ENCODE measurements around the gene PAIP2B. TPM values are rescaled to one million over a fixed set of nuclear protein-coding genes. Genes with fewer than 3 reads are reported as not detected.

Gene PAIP2B
- total and polyA plus RNA-seq, 2 of the 13 experiments (the other 11 are each of a cell fraction or from before 2014, with no cell fraction given) = 0.16 to 0.29 TPM

DNA sequence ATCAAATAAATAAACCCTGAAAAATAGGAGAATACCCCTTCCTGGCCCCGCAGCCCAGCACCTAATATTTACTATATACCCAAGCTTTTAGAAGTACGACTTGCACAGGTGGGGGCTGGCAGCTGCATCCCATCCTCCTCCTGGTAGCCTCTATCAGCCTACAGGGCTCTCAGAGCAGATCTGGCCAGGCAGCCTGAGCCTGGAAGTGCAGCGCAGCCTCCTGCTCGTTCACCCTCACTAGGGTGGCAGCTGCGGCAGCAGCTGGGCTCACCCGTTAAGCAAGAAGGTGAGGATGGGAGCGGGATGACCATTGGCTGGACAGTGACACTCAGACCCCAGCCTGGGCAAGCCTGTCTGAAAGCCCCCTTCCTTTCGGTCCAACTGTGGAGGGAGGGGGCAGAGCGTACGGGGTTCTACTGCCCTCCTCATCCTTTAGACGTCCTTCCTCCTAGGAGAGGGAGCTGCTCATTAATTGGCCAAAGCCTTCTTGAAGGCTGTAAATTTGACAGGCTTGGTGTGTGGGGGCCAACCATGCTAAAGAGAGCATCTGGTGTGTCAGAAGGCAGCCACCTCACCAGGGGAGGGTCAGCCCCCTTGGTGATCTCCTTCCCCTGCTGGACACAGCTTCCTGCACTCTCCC, 73.2 kb downstream of the PAIP2B start:
- Histone ChIP-seq H3K4me3 (replicated peaks in 1 of 3; ENCODE audit: insufficient read depth in 1 of 3, low read depth in 2 of 3, low read length in 3 of 3) (no peak overlapping the region), H3K9me3 (ENCODE audit: low read length) (no peaks in the 10 kb centered on the region), H4K20me1 (ENCODE audit: insufficient read depth, low read length) (peaks cover 4% of the 10 kb centered on the region; the same call in 1 of the 2 replicates), H3K27me3 (ENCODE audit: control insufficient read depth in 1 of 2, insufficient read depth in 2 of 2, low read length in 2 of 2) (peaks cover 0 to 22% of the 10 kb centered on the region in 2 experiments; a peak in 3 of 5 replicates), H3K79me2 (ENCODE audit: insufficient read depth, low read length) (no peaks in the 10 kb centered on the region), H3K4me2 (ENCODE audit: low read depth, low read length) (no peak overlapping the region), H3K36me3 (replicated peaks in 1 of 2; ENCODE audit: control insufficient read depth in 1 of 2, insufficient read depth in 2 of 2, low read length in 2 of 2) (peaks cover 7 to 15% of the 10 kb centered on the region in 2 experiments), H3K27ac (ENCODE audit: extremely low read length, insufficient read depth, low read length) (no peak overlapping the region), H2AFZ (ENCODE audit: low read length) (no peak overlapping the region), H3K9ac (ENCODE audit: insufficient read depth, low read depth, low read length) (no peak overlapping the region), H3K4me1 (ENCODE audit: insufficient read depth, low read length) (no peaks in the 10 kb centered on the region)
- intact Hi-C loops (cut with micrococcal nuclease; ENCODE audit: unreplicated experiment) (no loop called here), in situ Hi-C loops (cut with HindIII; ENCODE audit: extremely low pct_ligation_motif_present, low pct_unique_long_range_greater_than_20kb) (no loop called here)
- 68% methylated on average over 11 of the region's 11 CpGs for WGBS (ENCODE audit: low lambda C conversion rate)
- FAIRE-seq = no peak
- ChIA-PET POLR2A (interaction anchor here (1.5 kb wide), 1 partner anchor 24 kb away, joined by 6 read pairs; the partner anchor contains the start of genes MCEE and MPHOSPH10), CTCF (ENCODE audit: low intra/inter-chr PET ratio, low total read pairs) (interaction anchor here (3.1 kb wide), 1 partner anchor 53 kb away, joined by 24 read pairs; no protein-coding TSS in a partner anchor)
- ATAC-seq = no peak
- TF ChIP-seq ZNF577 (CRISPR knock-in tag; IDR thresholded peaks at IDR 0.05; ENCODE audit: borderline replicate concordance, low read depth) = no peak
- TF ChIP-seq NRL (CRISPR knock-in tag; IDR thresholded peaks at IDR 0.05; ENCODE audit: borderline replicate concordance) = 0 out of 2 replicates have a peak, but pooled peaks have one; percentile 36
- BruUV-seq (replicated peaks) = no TSS peak
- DNase-seq (ENCODE audit: low spot score) = no peak

DNA sequence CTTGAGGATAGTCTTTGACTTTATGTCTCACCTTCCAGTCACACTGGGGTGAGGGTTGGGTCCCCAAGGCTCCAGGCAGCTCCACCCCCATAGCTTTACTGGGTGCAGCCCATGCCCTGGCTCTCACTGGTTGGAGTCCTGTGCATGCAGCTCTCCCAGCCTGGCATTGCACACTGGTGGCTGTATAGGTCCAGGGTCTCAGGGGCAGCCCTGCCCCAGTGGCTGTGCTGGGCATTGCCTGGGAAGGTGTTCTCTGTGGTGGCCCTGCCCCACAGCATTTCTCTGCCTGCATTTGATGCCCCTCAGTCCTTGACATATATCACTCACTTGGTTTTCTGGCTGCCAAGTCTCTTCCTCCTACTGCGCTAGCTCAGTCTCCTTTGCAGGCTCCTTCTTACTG, 75.3 kb downstream of the PAIP2B start:
- no peak overlapping the region for H3K27ac ChIP-seq (ENCODE audit: extremely low read length, insufficient read depth, low read length)
- peaks cover 0 to 15% of the 10 kb centered on the region in 2 experiments; a peak in 3 of 5 replicates for H3K27me3 ChIP-seq (ENCODE audit: control insufficient read depth in 1 of 2, insufficient read depth in 2 of 2, low read length in 2 of 2)
- H3K36me3 ChIP-seq (replicated peaks in 1 of 2; ENCODE audit: control insufficient read depth in 1 of 2, insufficient read depth in 2 of 2, low read length in 2 of 2) = peaks cover 17 to 35% of the 10 kb centered on the region in 2 experiments
- H3K4me2 ChIP-seq (ENCODE audit: low read depth, low read length) = no peak overlapping the region
- intact Hi-C loops (cut with micrococcal nuclease; ENCODE audit: unreplicated experiment) = no loop called here
- WGBS (ENCODE audit: low lambda C conversion rate) = 100% methylated on average over 1 of the region's 1 CpG
- peaks cover 8% of the 10 kb centered on the region for H4K20me1 ChIP-seq (ENCODE audit: insufficient read depth, low read length)
- no peaks in the 10 kb centered on the region for H3K4me1 ChIP-seq (ENCODE audit: insufficient read depth, low read length)
- no peak overlapping the region for H3K9ac ChIP-seq (ENCODE audit: insufficient read depth, low read depth, low read length)
- no peaks in the 10 kb centered on the region for H3K9me3 ChIP-seq (ENCODE audit: low read length)
- no peak overlapping the region for H3K4me3 ChIP-seq (replicated peaks in 1 of 3; ENCODE audit: insufficient read depth in 1 of 3, low read depth in 2 of 3, low read length in 3 of 3)
- in situ Hi-C loops (cut with HindIII; ENCODE audit: extremely low pct_ligation_motif_present, low pct_unique_long_range_greater_than_20kb) = no loop called here
- ATAC-seq (peak; percentile 72), FAIRE-seq (no peak), DNase-seq (ENCODE audit: low spot score) (no peak)
- ChIA-PET CTCF (ENCODE audit: low intra/inter-chr PET ratio, low total read pairs) (no interaction called here), POLR2A (interaction anchor here (3.3 kb wide), 1 partner anchor 21 kb away, joined by 13 read pairs; the partner anchor contains the start of genes MCEE and MPHOSPH10)
- no peaks in the 10 kb centered on the region for H3K79me2 ChIP-seq (ENCODE audit: insufficient read depth, low read length)
- BruUV-seq (replicated peaks) = no TSS peak
- no peak overlapping the region for H2AFZ ChIP-seq (ENCODE audit: low read length)
- TF ChIP-seq ZNF878 (CRISPR knock-in tag; IDR thresholded peaks at IDR 0.05) (no peak), ZSCAN25 (CRISPR knock-in tag; IDR thresholded peaks at IDR 0.05) (no peak), BHLHE40 (IDR thresholded peaks at IDR 0.05; ENCODE audit: low read length) (no peak), POLR2A (IDR thresholded peaks at IDR 0.05; ENCODE audit: insufficient read depth in 1 of 2, low read depth in 2 of 2, low read length in 2 of 2) (0 out of 4 replicates have a peak, but pooled peaks of 1 of the 2 experiments have one; percentile 23), AGO2 (optimal IDR thresholded peaks at IDR 0.05; ENCODE audit: low read depth, low read length) (peak; percentile 31)
- TF ChIP-seq, protein P1, sequence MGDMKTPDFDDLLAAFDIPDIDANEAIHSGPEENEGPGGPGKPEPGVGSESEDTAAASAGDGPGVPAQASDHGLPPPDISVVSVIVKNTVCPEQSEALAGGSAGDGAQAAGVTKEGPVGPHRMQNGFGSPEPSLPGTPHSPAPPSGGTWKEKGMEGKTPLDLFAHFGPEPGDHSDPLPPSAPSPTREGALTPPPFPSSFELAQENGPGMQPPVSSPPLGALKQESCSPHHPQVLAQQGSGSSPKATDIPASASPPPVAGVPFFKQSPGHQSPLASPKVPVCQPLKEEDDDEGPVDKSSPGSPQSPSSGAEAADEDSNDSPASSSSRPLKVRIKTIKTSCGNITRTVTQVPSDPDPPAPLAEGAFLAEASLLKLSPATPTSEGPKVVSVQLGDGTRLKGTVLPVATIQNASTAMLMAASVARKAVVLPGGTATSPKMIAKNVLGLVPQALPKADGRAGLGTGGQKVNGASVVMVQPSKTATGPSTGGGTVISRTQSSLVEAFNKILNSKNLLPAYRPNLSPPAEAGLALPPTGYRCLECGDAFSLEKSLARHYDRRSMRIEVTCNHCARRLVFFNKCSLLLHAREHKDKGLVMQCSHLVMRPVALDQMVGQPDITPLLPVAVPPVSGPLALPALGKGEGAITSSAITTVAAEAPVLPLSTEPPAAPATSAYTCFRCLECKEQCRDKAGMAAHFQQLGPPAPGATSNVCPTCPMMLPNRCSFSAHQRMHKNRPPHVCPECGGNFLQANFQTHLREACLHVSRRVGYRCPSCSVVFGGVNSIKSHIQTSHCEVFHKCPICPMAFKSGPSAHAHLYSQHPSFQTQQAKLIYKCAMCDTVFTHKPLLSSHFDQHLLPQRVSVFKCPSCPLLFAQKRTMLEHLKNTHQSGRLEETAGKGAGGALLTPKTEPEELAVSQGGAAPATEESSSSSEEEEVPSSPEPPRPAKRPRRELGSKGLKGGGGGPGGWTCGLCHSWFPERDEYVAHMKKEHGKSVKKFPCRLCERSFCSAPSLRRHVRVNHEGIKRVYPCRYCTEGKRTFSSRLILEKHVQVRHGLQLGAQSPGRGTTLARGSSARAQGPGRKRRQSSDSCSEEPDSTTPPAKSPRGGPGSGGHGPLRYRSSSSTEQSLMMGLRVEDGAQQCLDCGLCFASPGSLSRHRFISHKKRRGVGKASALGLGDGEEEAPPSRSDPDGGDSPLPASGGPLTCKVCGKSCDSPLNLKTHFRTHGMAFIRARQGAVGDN (CRISPR knock-in tag; IDR thresholded peaks at IDR 0.05) = 0 out of 2 replicates have a peak, but pooled peaks have one; percentile 14
- TF ChIP-seq, protein P2, sequence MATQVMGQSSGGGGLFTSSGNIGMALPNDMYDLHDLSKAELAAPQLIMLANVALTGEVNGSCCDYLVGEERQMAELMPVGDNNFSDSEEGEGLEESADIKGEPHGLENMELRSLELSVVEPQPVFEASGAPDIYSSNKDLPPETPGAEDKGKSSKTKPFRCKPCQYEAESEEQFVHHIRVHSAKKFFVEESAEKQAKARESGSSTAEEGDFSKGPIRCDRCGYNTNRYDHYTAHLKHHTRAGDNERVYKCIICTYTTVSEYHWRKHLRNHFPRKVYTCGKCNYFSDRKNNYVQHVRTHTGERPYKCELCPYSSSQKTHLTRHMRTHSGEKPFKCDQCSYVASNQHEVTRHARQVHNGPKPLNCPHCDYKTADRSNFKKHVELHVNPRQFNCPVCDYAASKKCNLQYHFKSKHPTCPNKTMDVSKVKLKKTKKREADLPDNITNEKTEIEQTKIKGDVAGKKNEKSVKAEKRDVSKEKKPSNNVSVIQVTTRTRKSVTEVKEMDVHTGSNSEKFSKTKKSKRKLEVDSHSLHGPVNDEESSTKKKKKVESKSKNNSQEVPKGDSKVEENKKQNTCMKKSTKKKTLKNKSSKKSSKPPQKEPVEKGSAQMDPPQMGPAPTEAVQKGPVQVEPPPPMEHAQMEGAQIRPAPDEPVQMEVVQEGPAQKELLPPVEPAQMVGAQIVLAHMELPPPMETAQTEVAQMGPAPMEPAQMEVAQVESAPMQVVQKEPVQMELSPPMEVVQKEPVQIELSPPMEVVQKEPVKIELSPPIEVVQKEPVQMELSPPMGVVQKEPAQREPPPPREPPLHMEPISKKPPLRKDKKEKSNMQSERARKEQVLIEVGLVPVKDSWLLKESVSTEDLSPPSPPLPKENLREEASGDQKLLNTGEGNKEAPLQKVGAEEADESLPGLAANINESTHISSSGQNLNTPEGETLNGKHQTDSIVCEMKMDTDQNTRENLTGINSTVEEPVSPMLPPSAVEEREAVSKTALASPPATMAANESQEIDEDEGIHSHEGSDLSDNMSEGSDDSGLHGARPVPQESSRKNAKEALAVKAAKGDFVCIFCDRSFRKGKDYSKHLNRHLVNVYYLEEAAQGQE (IDR thresholded peaks at IDR 0.05; ENCODE audit: borderline replicate concordance in 1 of 2, low read depth in 1 of 2, low read length in 2 of 2) = no peak
